Uterus (tissue), 2 donors: Measurements from ENCODE around the gene RAI1.

Experiments
- CTCF ChIP-seq, 4 experiments: fragments of 200-600 bp in 2 of 4; fragments of 450-650 bp in 2 of 4; sonication (generic) in 2 of 4; IDR thresholded peaks; one replicate each; pipeline ENCODE4 v1.5.1; 2016 to 2019; ENCODE audit warnings: antibody characterized with exemption in 4 of 4, mild to moderate bottlenecking in 2 of 4, moderate library complexity in 1 of 4
- POLR2A ChIP-seq, 2 donors: fragments of 450-650 bp; IDR thresholded peaks; one replicate each; pipeline ENCODE4 v1.6.1; 2016; ENCODE audit warnings: antibody characterized with exemption in 2 of 2, mild to moderate bottlenecking in 1 of 2, moderate library complexity in 1 of 2

GRCh38 chr17:17696882-17697633 lies 15.8 kb downstream of the RAI1 start:
- TF ChIP-seq POLR2A (IDR thresholded peaks at IDR 0.05) (no peak), CTCF (IDR thresholded peaks at IDR 0.05) (no peak)
